ENCODE data around the gene MUC4.

The MUC4 gene

DNA sequence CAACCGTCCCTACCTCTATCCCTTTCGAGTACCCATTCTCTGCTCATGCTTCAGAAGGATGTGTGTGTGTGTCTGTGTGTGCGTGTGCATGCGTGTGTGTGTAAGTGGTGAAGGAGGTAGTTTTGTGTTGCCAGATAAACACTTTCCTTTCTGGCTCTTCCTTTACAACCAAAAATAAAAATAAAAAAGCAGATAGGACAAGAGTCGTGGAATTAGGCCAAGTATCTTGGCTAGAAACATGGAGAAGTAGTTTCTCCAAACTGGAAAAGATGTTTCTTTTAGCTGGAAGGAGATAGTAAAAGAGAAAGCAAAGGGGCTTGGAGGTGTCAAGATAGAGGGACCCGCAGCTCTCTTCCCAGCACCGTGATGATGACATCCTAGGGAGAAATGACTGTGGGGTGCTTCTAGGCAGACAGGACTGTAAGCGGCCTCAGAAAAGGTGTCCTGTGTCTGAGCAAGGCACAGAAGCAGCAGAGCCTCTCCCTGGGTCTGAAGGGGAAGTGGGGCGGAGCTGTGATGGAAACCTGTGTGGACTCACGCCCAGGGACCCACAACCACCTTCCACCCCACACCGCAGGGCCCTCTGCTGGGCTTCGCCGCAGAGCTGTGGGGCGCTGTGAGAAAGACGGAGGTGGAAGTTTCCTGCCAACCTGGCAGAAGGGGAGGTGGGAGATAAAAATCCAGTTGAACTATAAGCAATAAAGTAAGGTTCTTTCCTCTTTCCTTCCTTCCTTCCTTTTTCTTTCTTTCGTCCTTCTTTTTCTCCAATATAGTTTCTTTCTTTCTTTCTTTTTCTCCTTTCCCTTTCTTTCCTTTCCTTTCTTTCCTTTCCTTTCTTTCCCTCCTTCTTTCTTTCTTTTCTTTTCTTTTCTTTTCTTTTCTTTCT lies 55.7 kb downstream of the MUC4 start:
- no peak overlapping the region for H3K27ac ChIP-seq (replicated peaks)
- H3K27me3 ChIP-seq (ENCODE audit: insufficient read depth, poor library complexity, severe bottlenecking), result peaks cover 4% of the 10 kb centered on the region
- peak; percentile 14; the same call in 1 of the 2 replicates for TF ChIP-seq SPI1 (IDR thresholded peaks at IDR 0.05; ENCODE audit: borderline replicate concordance, low read depth)
- TF ChIP-seq POLR2AphosphoS5 (IDR thresholded peaks at IDR 0.05; ENCODE audit: low read depth), result no peak
- no peak overlapping the region for H3K4me3 ChIP-seq (replicated peaks; ENCODE audit: insufficient read depth, low read length)
- DNase-seq (ENCODE audit: low read depth in 1 of 2, low spot score in 1 of 2), result no peak

DNA sequence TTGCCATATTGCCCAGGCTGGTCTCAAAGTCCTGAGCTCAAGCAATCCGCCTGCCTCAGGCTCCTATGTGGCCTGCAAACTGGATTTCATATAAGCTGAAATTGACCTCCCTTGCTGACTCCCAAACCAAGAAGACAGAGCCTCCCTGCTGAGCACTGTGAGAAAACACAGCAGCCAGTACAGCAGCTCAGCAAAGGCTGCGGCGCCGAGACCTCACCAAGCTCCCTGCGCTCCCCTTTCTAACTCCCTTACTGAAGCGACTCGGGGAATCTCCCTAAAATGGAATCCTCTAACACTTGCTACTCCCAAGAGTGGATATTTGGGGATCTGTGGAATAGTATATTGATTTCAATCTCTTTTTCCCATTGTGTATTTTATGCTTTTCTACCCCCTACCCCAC lies 56.3 kb downstream of the MUC4 start:
- Histone ChIP-seq H3K4me3 (replicated peaks; ENCODE audit: insufficient read depth, low read length) (no peak overlapping the region), H3K27me3 (ENCODE audit: insufficient read depth, poor library complexity, severe bottlenecking) (peaks cover 4% of the 10 kb centered on the region), H3K27ac (replicated peaks) (no peak overlapping the region)
- DNase-seq (ENCODE audit: low read depth in 1 of 2, low spot score in 1 of 2), result no peak
- TF ChIP-seq, protein P1, sequence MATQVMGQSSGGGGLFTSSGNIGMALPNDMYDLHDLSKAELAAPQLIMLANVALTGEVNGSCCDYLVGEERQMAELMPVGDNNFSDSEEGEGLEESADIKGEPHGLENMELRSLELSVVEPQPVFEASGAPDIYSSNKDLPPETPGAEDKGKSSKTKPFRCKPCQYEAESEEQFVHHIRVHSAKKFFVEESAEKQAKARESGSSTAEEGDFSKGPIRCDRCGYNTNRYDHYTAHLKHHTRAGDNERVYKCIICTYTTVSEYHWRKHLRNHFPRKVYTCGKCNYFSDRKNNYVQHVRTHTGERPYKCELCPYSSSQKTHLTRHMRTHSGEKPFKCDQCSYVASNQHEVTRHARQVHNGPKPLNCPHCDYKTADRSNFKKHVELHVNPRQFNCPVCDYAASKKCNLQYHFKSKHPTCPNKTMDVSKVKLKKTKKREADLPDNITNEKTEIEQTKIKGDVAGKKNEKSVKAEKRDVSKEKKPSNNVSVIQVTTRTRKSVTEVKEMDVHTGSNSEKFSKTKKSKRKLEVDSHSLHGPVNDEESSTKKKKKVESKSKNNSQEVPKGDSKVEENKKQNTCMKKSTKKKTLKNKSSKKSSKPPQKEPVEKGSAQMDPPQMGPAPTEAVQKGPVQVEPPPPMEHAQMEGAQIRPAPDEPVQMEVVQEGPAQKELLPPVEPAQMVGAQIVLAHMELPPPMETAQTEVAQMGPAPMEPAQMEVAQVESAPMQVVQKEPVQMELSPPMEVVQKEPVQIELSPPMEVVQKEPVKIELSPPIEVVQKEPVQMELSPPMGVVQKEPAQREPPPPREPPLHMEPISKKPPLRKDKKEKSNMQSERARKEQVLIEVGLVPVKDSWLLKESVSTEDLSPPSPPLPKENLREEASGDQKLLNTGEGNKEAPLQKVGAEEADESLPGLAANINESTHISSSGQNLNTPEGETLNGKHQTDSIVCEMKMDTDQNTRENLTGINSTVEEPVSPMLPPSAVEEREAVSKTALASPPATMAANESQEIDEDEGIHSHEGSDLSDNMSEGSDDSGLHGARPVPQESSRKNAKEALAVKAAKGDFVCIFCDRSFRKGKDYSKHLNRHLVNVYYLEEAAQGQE (IDR thresholded peaks at IDR 0.05; ENCODE audit: insufficient replicate concordance, low read depth), result no peak
- TF ChIP-seq, protein P2, sequence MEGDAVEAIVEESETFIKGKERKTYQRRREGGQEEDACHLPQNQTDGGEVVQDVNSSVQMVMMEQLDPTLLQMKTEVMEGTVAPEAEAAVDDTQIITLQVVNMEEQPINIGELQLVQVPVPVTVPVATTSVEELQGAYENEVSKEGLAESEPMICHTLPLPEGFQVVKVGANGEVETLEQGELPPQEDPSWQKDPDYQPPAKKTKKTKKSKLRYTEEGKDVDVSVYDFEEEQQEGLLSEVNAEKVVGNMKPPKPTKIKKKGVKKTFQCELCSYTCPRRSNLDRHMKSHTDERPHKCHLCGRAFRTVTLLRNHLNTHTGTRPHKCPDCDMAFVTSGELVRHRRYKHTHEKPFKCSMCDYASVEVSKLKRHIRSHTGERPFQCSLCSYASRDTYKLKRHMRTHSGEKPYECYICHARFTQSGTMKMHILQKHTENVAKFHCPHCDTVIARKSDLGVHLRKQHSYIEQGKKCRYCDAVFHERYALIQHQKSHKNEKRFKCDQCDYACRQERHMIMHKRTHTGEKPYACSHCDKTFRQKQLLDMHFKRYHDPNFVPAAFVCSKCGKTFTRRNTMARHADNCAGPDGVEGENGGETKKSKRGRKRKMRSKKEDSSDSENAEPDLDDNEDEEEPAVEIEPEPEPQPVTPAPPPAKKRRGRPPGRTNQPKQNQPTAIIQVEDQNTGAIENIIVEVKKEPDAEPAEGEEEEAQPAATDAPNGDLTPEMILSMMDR (IDR thresholded peaks at IDR 0.05; ENCODE audit: insufficient read depth, low read length), result no peak
- TF ChIP-seq GABPA (IDR thresholded peaks at IDR 0.05; ENCODE audit: low read depth) (no peak), POLR2AphosphoS5 (IDR thresholded peaks at IDR 0.05; ENCODE audit: low read depth) (no peak), SPI1 (IDR thresholded peaks at IDR 0.05; ENCODE audit: borderline replicate concordance, low read depth) (no peak)

DNA sequence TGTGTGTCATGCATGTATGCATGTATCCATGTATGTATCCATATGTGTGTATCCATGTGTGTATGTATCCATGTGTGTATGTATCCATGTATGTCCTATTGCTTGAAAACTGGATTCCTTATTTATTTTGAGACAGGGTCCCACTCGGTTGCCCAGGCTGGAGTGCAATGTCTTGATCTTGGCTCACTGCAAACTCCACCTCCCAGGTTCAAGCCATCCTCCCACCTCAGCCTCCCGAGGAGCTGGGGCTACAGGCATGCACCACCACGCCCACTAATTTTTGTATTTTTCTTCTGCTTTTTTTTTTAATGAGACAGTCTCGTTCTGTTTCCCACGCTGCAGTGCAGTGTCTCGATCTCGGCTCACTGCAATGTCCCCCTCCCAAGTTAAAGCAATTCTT lies 56.8 kb downstream of the MUC4 start:
- Histone ChIP-seq H3K27me3 (ENCODE audit: insufficient read depth, poor library complexity, severe bottlenecking) (peaks cover under 1% of the 10 kb centered on the region), H3K27ac (replicated peaks) (no peak overlapping the region), H3K4me3 (replicated peaks; ENCODE audit: insufficient read depth, low read length) (no peak overlapping the region)
- DNase-seq (ENCODE audit: low read depth in 1 of 2, low spot score in 1 of 2), result no peak
- TF ChIP-seq, protein P2 (IDR thresholded peaks at IDR 0.05; ENCODE audit: insufficient read depth, low read length), result no peak
- TF ChIP-seq, protein P1 (IDR thresholded peaks at IDR 0.05; ENCODE audit: insufficient replicate concordance, low read depth), result no peak
- no peak for TF ChIP-seq POLR2AphosphoS5 (IDR thresholded peaks at IDR 0.05; ENCODE audit: low read depth)
- TF ChIP-seq GABPA (IDR thresholded peaks at IDR 0.05; ENCODE audit: low read depth), result no peak
- TF ChIP-seq SPI1 (IDR thresholded peaks at IDR 0.05; ENCODE audit: borderline replicate concordance, low read depth), result no peak

DNA sequence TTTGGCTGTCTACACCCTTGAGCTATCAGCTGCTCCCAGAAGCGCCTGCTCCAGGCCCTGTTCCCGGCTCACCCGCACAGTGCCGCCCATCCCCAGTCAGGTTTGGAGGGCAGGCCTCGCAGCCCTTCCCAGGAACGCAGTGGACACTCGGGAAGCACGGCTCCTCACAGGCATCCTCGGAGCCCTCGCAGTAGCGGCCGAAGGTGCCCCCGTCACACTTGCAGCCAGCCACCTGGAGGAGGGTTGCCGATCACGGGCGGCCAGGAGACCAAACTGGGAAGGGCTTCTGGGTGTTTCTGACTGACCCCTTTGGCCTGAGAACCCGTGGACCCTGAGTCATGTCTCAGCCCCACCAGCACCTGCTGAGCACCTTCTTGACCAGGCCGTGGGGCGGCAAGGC lies 57.6 kb downstream of the MUC4 start:
- TF ChIP-seq SPI1 (IDR thresholded peaks at IDR 0.05; ENCODE audit: borderline replicate concordance, low read depth) (no peak), GABPA (IDR thresholded peaks at IDR 0.05; ENCODE audit: low read depth) (no peak), POLR2AphosphoS5 (IDR thresholded peaks at IDR 0.05; ENCODE audit: low read depth) (no peak)
- TF ChIP-seq, protein P2 (IDR thresholded peaks at IDR 0.05; ENCODE audit: insufficient read depth, low read length), result no peak
- TF ChIP-seq, protein P1 (IDR thresholded peaks at IDR 0.05; ENCODE audit: insufficient replicate concordance, low read depth), result no peak
- Histone ChIP-seq H3K27me3 (ENCODE audit: insufficient read depth, poor library complexity, severe bottlenecking) (no peaks in the 10 kb centered on the region), H3K4me3 (replicated peaks; ENCODE audit: insufficient read depth, low read length) (no peak overlapping the region), H3K27ac (replicated peaks) (no peak overlapping the region)
- DNase-seq (ENCODE audit: low read depth in 1 of 2, low spot score in 1 of 2), result no peak
